Liver (tissue), 9 donors: Measurements from ENCODE around the gene SELENOF. TPM values are rescaled to one million over a fixed set of nuclear protein-coding genes. Genes with fewer than 3 reads are reported as not detected.

Experiments used
- DNase-seq: peaks from one replicate; pipeline ENCODE4 v3.0.0-alpha.2; 2017; ENCODE audit warnings: low spot score
- H3K27ac ChIP-seq, 2 donors: one replicate each; pipeline ENCODE4 v1.7.0; 2013; ENCODE audit warnings: inconsistent platforms in 2 of 2, low read length in 2 of 2, control low read depth in 1 of 2, low read depth in 1 of 2, mild to moderate bottlenecking in 1 of 2
- H3K27me3 ChIP-seq, 4 donors: one replicate each; pipeline versions ENCODE4 v1.6.1 to v1.7.0; 2013; ENCODE audit warnings: low read length in 3 of 4, inconsistent platforms in 1 of 4, mild to moderate bottlenecking in 1 of 4, moderate library complexity in 1 of 4; ENCODE audit not compliant: control insufficient read depth in 4 of 4, insufficient read depth in 4 of 4
- H3K36me3 ChIP-seq, 4 donors: one replicate each; pipeline versions ENCODE4 v1.6.1 to v1.7.0; 2013; ENCODE audit warnings: low read length in 3 of 4, mild to moderate bottlenecking in 3 of 4, low read depth in 1 of 4, moderate library complexity in 1 of 4; ENCODE audit not compliant: control insufficient read depth in 4 of 4, insufficient read depth in 3 of 4
- H3K4me1 ChIP-seq, 4 donors: one replicate each; pipeline versions ENCODE4 v1.6.1 to v1.7.0; 2013; ENCODE audit warnings: low read length in 3 of 4, mild to moderate bottlenecking in 3 of 4, moderate library complexity in 1 of 4; ENCODE audit not compliant: control insufficient read depth in 4 of 4, insufficient read depth in 4 of 4
- H3K4me3 ChIP-seq, 3 donors: one replicate each; pipeline versions ENCODE4 v1.6.1 to v1.7.0; 2013; ENCODE audit warnings: low read length in 3 of 3, control low read depth in 1 of 3, low read depth in 1 of 3, mild to moderate bottlenecking in 1 of 3
- H3K9ac ChIP-seq, 2 donors: one replicate each; pipeline ENCODE4 v1.7.0; 2013; ENCODE audit warnings: low read length in 2 of 2, mild to moderate bottlenecking in 2 of 2, moderate library complexity in 2 of 2, control low read depth in 1 of 2, low read depth in 1 of 2
- H3K9me3 ChIP-seq, 4 donors: one replicate each; pipeline versions ENCODE4 v1.6.1 to v1.7.0; 2013; ENCODE audit warnings: low read length in 3 of 4; ENCODE audit not compliant: control insufficient read depth in 4 of 4
- EGR1 ChIP-seq, 2 donors: IDR thresholded peaks; 2 replicates each; pipeline ENCODE4 v1.6.1; 2016 to 2018; ENCODE audit warnings: antibody characterized with exemption in 2 of 2, low read depth in 2 of 2
- FOXA1 ChIP-seq: IDR thresholded peaks from 2 replicates; pipeline ENCODE4 v1.6.1; 2016; ENCODE audit warnings: antibody characterized with exemption
- GABPA ChIP-seq, 2 donors: IDR thresholded peaks in 1 of 2; conservative IDR thresholded peaks in 1 of 2; 2 replicates each; pipeline ENCODE4 v1.6.1; 2016; ENCODE audit warnings: antibody characterized with exemption in 2 of 2, mild to moderate bottlenecking in 1 of 2, moderate library complexity in 1 of 2
- HNF4A ChIP-seq, 2 donors: conservative IDR thresholded peaks; 2 replicates each; pipeline ENCODE4 v1.6.1; 2016; ENCODE audit warnings: antibody characterized with exemption in 2 of 2, mild to moderate bottlenecking in 2 of 2
- HNF4G ChIP-seq: IDR thresholded peaks from 2 replicates; pipeline ENCODE4 v1.6.1; 2016; ENCODE audit warnings: antibody characterized with exemption
- JUND ChIP-seq, 2 donors: IDR thresholded peaks; 2 replicates each; pipeline ENCODE4 v1.6.1; 2016; ENCODE audit warnings: antibody characterized with exemption in 2 of 2
- NR2F2 ChIP-seq: IDR thresholded peaks from 2 replicates; pipeline ENCODE4 v1.6.1; 2016; ENCODE audit warnings: antibody characterized with exemption
- SP1 ChIP-seq: IDR thresholded peaks from 2 replicates; pipeline ENCODE4 v1.6.1; 2018; ENCODE audit warnings: antibody characterized with exemption, mild to moderate bottlenecking
- TAF1 ChIP-seq: conservative IDR thresholded peaks from 2 replicates; pipeline ENCODE4 v1.6.1; 2016; ENCODE audit warnings: antibody characterized with exemption, mild to moderate bottlenecking
- YY1 ChIP-seq: IDR thresholded peaks from 2 replicates; pipeline ENCODE4 v1.6.1; 2016; ENCODE audit warnings: antibody characterized with exemption, mild to moderate bottlenecking
- WGBS: extraction: QIAGEN DNeasy Blood & Tissue Kit; methylation state at CpG from one replicate; pipeline ENCODE4 v1.1.7; 2013; 5-methylcytosine and 5-hydroxymethylcytosine counted together
- polyA plus RNA-seq, 2 donors: library from polyadenylated mRNA; stranded (reverse) in 1 of 2; unstranded in 1 of 2; fragments of 200-250 nt in 1 of 2; fragments of >200 nt in 1 of 2; fragmentation: Nextera tagmentation in 1 of 2; extraction: Ambion mirVana in 1 of 2; gene quantifications; one replicate each; pipeline versions ENCODE4 v1.2.1 to v1.2.3, GENCODE V29; 2013 to 2015
- total RNA-seq, 2 donors: library from RNA; depleted of rRNA; stranded (reverse); fragments of >200 nt; gene quantifications; one replicate each; pipeline ENCODE4 v1.2.3, GENCODE V29; 2014
- TF ChIP-seq, protein P1 (sequence below): IDR thresholded peaks from 2 replicates; pipeline ENCODE4 v1.6.1; 2016; ENCODE audit warnings: antibody characterized with exemption, mild to moderate bottlenecking
- TF ChIP-seq, protein P2 (sequence below): IDR thresholded peaks from 2 replicates; pipeline ENCODE4 v1.6.1; 2016; ENCODE audit warnings: antibody characterized with exemption
- TF ChIP-seq, protein P3 (sequence below): IDR thresholded peaks from 2 replicates; pipeline ENCODE4 v1.6.1; 2016; ENCODE audit warnings: antibody characterized with exemption
- TF ChIP-seq, protein P4 (sequence below): IDR thresholded peaks from 2 replicates; pipeline ENCODE4 v1.6.1; 2016; ENCODE audit warnings: antibody characterized with exemption
- TF ChIP-seq, protein P5 (sequence below): fragments of 150-350 bp; IDR thresholded peaks from 2 replicates; pipeline ENCODE4 v1.5.1; 2017; ENCODE audit warnings: improper control_type of control experiment, low read depth, low read length; ENCODE audit not compliant: missing input control
- donor health status: healthy.
- donor health status: healthy.
- donor health status: healthy.
- donor health status: healthy.
- donor health status: healthy.

Gene SELENOF
- total and polyA plus RNA-seq, 4 donors, result 80.4 to 143 (median 99.7) TPM

DNA sequence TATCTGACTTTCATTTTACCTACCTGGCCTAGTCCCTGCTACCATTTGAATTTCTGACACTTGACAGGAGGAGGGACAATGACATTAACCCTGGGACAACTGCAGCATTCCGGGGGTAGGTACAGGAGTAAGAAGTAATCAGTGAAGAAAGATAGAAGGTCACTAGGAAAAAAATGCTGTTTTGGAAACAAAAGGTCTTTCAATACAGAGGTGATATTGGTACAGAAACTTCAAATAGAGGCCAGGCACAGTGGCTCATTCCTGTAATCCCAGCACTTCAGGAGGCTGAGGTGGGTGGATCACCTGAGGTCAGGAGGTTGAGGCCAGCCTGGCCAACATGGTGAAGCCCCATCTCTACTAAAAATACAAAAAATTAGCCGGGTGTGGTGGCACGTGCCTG, 68.4 kb downstream of the SELENOF start:
- Histone ChIP-seq H3K9me3 (no peaks in the 10 kb centered on the region), H3K27ac (no peak overlapping the region)

DNA sequence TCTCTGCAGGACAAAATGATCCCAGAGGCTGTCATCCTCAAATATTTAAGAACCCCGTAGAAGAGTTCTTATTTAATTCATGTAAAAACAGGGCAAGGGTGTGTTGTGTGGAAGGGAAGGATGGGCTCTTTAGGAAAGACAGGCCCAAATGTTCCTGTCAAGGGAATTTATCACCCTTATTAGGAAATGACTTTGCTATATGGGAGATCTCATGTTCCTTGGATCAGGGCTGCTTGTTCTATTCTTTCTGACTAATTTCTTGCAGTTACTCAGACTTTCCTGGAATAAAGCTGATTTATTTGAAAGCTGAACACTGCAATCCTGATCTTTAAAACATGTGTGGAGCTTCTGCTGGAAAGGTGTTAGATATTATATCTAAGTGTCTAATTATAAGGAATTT, 72.8 kb downstream of the SELENOF start:
- 58% methylated on average over 1 of the region's 1 CpG for WGBS
- Histone ChIP-seq H3K36me3 (no peaks in the 10 kb centered on the region), H3K4me1 (peaks cover 2 to 5% (median 4%) of the 10 kb centered on the region in 4 donors), H3K9ac (no peak overlapping the region), H3K27ac (no peak overlapping the region), H3K27me3 (no peaks in the 10 kb centered on the region), H3K9me3 (no peaks in the 10 kb centered on the region), H3K4me3 (no peak overlapping the region)
- no peak for DNase-seq
- TF ChIP-seq JUND (IDR thresholded peaks at IDR 0.05) (no peak), HNF4A (conservative IDR thresholded peaks at IDR 0.05) (no peak), TAF1 (no peak)
- TF ChIP-seq, protein P1, sequence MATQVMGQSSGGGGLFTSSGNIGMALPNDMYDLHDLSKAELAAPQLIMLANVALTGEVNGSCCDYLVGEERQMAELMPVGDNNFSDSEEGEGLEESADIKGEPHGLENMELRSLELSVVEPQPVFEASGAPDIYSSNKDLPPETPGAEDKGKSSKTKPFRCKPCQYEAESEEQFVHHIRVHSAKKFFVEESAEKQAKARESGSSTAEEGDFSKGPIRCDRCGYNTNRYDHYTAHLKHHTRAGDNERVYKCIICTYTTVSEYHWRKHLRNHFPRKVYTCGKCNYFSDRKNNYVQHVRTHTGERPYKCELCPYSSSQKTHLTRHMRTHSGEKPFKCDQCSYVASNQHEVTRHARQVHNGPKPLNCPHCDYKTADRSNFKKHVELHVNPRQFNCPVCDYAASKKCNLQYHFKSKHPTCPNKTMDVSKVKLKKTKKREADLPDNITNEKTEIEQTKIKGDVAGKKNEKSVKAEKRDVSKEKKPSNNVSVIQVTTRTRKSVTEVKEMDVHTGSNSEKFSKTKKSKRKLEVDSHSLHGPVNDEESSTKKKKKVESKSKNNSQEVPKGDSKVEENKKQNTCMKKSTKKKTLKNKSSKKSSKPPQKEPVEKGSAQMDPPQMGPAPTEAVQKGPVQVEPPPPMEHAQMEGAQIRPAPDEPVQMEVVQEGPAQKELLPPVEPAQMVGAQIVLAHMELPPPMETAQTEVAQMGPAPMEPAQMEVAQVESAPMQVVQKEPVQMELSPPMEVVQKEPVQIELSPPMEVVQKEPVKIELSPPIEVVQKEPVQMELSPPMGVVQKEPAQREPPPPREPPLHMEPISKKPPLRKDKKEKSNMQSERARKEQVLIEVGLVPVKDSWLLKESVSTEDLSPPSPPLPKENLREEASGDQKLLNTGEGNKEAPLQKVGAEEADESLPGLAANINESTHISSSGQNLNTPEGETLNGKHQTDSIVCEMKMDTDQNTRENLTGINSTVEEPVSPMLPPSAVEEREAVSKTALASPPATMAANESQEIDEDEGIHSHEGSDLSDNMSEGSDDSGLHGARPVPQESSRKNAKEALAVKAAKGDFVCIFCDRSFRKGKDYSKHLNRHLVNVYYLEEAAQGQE, result no peak
- TF ChIP-seq, protein P2, sequence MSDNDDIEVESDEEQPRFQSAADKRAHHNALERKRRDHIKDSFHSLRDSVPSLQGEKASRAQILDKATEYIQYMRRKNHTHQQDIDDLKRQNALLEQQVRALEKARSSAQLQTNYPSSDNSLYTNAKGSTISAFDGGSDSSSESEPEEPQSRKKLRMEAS, result no peak

More for the DNA sequence above, 68.4 kb downstream of the SELENOF start:
- Histone ChIP-seq H3K27me3 (no peaks in the 10 kb centered on the region), H3K4me3 (no peak overlapping the region), H3K4me1 (peaks cover 0 to 5% (median 2%) of the 10 kb centered on the region in 4 donors), H3K36me3 (no peaks in the 10 kb centered on the region), H3K9ac (no peak overlapping the region)
- DNase-seq, result no peak
- TF ChIP-seq HNF4G (no peak), GABPA (IDR thresholded peaks at IDR 0.05 in 1 of 2, conservative IDR thresholded peaks at IDR 0.05 in 1 of 2) (no peak), EGR1 (IDR thresholded peaks at IDR 0.05; ENCODE audit: low read depth in 2 of 2) (no peak), SP1 (no peak), JUND (IDR thresholded peaks at IDR 0.05) (no peak), HNF4A (conservative IDR thresholded peaks at IDR 0.05) (no peak), FOXA1 (no peak), NR2F2 (no peak), YY1 (no peak)
- TF ChIP-seq, protein P2, result no peak
- TF ChIP-seq, protein P3, sequence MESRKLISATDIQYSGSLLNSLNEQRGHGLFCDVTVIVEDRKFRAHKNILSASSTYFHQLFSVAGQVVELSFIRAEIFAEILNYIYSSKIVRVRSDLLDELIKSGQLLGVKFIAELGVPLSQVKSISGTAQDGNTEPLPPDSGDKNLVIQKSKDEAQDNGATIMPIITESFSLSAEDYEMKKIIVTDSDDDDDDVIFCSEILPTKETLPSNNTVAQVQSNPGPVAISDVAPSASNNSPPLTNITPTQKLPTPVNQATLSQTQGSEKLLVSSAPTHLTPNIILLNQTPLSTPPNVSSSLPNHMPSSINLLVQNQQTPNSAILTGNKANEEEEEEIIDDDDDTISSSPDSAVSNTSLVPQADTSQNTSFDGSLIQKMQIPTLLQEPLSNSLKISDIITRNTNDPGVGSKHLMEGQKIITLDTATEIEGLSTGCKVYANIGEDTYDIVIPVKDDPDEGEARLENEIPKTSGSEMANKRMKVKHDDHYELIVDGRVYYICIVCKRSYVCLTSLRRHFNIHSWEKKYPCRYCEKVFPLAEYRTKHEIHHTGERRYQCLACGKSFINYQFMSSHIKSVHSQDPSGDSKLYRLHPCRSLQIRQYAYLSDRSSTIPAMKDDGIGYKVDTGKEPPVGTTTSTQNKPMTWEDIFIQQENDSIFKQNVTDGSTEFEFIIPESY, result no peak
- TF ChIP-seq, protein P4, sequence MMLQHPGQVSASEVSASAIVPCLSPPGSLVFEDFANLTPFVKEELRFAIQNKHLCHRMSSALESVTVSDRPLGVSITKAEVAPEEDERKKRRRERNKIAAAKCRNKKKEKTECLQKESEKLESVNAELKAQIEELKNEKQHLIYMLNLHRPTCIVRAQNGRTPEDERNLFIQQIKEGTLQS, result no peak
- TF ChIP-seq, protein P5, sequence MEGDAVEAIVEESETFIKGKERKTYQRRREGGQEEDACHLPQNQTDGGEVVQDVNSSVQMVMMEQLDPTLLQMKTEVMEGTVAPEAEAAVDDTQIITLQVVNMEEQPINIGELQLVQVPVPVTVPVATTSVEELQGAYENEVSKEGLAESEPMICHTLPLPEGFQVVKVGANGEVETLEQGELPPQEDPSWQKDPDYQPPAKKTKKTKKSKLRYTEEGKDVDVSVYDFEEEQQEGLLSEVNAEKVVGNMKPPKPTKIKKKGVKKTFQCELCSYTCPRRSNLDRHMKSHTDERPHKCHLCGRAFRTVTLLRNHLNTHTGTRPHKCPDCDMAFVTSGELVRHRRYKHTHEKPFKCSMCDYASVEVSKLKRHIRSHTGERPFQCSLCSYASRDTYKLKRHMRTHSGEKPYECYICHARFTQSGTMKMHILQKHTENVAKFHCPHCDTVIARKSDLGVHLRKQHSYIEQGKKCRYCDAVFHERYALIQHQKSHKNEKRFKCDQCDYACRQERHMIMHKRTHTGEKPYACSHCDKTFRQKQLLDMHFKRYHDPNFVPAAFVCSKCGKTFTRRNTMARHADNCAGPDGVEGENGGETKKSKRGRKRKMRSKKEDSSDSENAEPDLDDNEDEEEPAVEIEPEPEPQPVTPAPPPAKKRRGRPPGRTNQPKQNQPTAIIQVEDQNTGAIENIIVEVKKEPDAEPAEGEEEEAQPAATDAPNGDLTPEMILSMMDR, result no peak
- TF ChIP-seq, protein P1, result no peak
- 91% methylated on average over 3 of the region's 3 CpGs for WGBS
